HG03520 (cell line): ENCODE measurements around the gene AMIGO2.
"Not testable (repeated sequence)": the region's sequence is repeated elsewhere in the genome, so short reads cannot be mapped to it uniquely, and the experiment has no call there.

Experiments used
- ATAC-seq: cut with Tn5 transposase; IDR thresholded peaks from one replicate; pipeline ENCODE4 v1.9.1; 2021; ENCODE audit warnings: mild to moderate bottlenecking, moderate library complexity; ENCODE audit not compliant: unreplicated experiment

The AMIGO2 gene

GRCh38 chr12:47079468-47079980 is at the start of gene AMIGO2, which contains the start of gene PCED1B:
Gene AMIGO2, minus strand, starts transcription at chr12:47079959. Its CDS starts 957 bp downstream, at chr12:47079002.
Gene PCED1B, plus strand, starts transcription at chr12:47079621. Its CDS starts 155,443 bp downstream, at chr12:47235064.
- ATAC-seq = peak; percentile 49

- no peak for ATAC-seq
Observed at GRCh38 chr12:47126246-47126645, 46.5 kb upstream of the AMIGO2 start.

- ATAC-seq = no peak
Observed at GRCh38 chr12:47124451-47124850, 44.7 kb upstream of the AMIGO2 start.

DNA sequence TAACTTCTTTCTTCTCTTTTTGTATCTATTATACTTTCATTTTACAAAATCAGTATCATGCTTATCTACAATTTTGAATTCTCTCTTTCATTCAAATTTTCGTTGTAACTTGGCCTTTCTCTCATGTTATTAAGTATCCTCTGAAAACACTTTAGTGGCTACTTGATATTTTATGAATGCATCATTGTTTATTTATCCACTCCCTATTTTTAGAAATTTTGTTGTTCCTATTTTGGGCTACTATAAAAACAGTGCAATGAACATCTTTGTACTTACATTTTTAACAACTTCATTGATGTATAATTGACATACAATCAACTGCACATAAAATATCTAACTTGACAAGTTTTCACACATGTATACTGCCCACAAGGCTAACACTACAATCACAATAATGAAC is 44.0 kb upstream of the AMIGO2 start:
- ATAC-seq = no peak

GRCh38 chr12:47122602-47123001 is 42.8 kb upstream of the AMIGO2 start:
- no peak for ATAC-seq

- no peak for ATAC-seq
Observed at GRCh38 chr12:47121146-47121545, 41.4 kb upstream of the AMIGO2 start.

- no peak for ATAC-seq
Observed at GRCh38 chr12:47120736-47121135, 41.0 kb upstream of the AMIGO2 start.

DNA sequence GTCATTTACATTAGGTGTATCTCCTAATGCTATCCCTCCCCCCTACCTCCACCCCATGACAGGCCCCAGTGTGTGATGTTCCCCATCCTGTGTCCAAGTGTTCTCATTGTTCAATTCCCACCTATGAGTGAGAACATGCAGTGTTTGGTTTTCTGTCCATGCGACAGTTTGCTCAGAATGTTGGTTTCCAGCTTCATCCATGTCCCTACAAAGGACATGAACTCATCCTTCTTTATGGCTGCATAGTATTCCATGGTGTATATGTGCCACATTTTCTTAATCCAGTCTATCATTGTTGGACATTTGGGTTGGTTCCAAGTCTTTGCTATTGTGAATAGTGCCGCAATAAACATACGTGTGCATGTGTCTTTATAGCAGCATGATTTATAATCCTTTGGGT is 37.5 kb upstream of the AMIGO2 start:
- not testable (repeated sequence) for ATAC-seq

DNA sequence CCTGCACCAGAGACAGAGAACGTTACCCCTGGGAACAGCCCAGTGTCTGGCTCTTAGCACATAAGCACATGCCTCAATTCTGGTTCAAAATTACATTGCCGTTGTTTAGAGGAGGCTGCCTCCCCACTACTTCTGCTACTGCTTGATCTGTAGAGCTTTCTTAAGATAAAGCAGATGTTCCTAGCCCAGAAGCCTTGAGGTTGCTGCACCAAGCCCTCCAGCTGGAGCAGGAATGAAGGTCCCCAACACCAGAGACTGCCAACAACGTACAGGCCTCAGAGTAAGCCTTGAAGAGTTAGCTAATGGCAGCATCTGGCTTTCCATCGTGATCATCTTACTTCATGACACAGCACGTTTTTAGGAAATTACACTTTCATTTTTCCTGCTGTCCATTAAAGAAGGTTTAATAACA is 34.7 kb upstream of the AMIGO2 start:
- no peak for ATAC-seq

DNA sequence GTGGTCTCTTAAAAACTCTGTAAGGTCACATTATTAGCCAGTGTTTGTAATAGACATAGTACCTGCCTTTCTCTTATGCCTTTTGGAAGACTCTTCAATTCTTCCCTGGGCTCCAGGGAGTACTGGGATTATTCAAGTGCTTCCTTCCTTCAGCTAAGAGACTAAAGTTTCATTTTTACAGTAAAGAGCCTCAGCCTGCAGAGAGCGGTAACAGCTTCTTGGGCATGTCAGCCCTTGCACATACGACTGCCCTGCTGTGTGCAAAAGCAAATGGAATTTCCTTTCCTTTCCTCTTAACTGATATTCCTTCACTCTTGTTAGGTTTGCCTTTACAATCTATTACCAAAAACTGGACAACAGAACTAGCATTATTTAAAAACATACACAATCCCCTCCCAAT is 32.9 kb upstream of the AMIGO2 start:
- no peak for ATAC-seq

DNA sequence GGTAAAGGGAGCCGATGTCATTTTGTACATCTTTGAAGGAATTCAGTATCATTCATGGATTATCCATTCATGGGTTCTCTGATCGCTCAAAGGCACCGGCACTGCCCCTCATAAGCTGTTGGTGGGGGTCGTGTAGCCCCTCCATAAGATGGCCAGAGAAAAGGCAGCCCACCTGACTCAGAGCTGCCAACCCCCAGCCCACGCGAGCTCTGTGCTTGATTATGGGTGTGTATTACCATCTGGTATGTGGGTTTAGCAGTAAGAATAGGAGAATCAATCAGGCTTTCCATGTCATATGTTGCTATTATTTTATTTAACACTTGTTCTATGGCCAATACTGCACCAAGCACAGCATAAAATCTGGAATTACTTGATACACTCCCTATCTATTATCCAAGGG is 32.1 kb upstream of the AMIGO2 start:
- ATAC-seq = no peak

GRCh38 chr12:47111392-47111778 is 31.6 kb upstream of the AMIGO2 start:
- no peak for ATAC-seq

- no peak for ATAC-seq
Observed at GRCh38 chr12:47110718-47111391, 31.1 kb upstream of the AMIGO2 start.

DNA sequence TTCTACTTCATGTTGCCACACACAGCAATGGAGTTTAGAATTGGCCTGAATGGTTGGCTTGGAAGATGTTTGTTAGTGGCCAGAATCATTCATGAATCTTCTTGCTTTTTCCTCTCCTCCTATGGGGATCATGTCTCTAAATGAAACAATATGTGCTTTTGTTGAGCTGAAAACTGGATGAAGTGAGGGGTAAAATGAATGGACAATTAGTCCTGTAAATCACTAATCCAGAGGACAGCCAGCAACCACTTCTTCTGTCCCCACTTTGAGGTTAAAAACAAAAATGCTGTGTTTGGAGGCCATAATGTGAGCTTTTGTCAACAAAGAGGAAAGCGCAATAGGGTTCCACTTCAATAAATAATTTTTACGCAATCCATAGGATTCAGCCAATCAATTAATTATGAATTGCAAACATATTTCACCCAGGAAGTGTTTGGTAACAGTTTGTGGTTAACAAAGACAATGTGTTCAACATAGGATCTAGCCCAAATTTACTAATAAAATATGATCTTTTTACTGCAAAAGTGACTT is 30.3 kb upstream of the AMIGO2 start:
- ATAC-seq = no peak

DNA sequence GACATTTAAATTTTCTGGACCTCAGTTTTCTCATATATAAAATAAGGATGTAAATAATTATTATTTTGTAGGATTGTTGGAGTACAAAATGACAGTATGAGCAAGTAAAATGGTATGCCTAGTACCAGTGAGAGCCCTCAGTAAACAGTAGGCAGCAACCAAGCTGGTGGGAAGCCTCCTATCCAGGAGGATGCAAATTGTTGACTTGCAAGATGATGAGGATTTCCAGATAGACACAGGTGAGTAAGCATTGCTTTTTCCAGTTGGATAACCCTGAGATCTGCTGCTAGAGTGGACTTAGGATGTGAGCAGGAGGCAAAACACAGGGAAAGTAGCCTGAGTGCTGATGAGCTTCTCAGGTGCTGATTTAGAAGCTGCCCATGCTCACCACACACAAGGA is 28.2 kb upstream of the AMIGO2 start:
- no peak for ATAC-seq

- no peak for ATAC-seq
Observed at GRCh38 chr12:47107446-47107845, 27.7 kb upstream of the AMIGO2 start.

DNA sequence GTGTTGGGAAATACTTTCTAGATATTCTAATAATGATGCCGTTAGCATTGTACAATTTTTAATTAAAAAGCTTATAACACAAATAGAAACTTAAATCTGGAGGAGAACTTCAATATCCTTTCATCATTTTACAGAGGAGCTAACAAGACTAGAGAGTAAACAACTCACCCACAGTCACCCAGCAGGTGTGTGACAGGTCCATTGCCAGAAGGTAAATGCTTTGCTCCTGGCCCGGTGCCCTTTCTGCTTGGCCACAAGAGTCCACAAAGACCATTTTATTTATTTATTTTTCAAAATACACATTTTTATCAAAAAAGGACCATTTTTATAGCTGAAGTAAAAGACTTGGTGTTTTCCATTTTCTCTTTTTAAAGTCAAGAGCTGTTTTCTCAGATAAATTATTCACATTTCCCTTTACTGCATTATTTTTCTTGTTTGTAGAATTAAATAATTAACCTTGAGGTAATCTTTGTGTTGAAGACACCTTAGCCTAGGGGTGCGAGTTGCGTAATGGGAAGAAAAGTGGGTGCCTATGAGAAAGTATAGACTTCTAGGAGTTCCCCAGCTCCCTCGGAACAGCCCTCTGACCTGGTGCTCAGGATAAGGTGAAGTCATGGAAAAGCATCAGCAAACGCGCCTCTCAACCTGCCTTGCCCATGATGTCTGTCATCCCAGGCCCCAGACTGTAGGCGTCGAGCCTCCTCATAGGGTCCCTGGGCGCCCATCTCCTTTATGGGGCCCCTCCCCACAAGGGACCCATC is 26.3 kb upstream of the AMIGO2 start:
- ATAC-seq = no peak

DNA sequence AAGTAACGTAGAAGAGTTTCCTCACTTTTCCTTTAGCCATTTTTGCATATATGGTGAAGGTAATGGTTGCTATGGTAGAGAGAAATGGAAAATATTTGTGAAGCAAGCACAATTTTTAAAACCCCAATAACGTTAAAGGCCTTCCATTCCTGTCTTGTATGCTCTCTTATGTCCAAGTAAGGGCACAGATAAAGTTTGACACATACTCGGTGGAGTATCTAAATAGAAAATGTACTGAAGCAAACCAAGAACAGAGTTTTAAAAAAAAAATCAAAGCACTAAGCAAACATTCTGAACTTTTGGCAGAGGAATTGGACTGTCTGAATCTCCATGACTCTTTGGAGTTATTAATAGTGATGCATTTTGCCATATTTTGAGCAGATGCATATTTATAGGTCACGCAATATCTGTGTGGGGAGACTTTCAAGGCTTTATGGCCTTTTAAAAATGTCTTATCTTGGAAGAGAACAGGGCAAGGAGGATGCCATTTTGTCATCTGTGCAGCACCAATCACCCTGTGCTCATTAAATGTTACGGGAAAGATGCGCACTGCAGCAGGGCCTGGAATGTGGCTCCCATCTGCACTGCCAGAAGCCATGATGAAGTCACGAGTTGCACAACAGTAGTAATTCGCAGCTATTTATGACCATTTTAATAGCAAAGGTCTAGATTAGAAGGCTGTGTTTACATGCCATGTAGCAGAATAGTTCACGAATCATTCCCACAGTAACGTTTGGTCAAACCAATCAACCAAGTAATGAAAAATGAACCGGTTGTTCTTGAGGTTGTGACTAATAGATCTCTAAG is 23.3 kb upstream of the AMIGO2 start:
- ATAC-seq = no peak

DNA sequence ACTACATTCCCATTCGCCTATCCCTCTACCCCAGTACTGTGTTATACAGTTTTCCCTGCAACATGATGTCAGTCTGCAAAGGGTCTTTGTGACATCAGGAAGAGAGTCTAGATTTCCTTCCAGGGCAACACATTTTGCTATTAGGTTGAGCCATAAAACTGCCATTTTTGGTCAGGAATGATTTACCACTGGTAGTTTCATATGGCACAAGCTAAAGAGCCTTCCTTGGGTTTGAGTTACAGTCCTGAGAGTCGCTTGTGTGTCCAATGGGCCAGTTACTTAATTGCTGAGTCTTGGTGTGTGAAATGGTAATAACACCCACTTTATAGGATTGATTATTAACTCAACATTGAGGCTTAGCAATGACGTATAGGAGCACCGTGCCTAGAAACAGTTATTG is 22.6 kb upstream of the AMIGO2 start:
- no peak for ATAC-seq

GRCh38 chr12:47100160-47100559 is 20.4 kb upstream of the AMIGO2 start:
- ATAC-seq = no peak

DNA sequence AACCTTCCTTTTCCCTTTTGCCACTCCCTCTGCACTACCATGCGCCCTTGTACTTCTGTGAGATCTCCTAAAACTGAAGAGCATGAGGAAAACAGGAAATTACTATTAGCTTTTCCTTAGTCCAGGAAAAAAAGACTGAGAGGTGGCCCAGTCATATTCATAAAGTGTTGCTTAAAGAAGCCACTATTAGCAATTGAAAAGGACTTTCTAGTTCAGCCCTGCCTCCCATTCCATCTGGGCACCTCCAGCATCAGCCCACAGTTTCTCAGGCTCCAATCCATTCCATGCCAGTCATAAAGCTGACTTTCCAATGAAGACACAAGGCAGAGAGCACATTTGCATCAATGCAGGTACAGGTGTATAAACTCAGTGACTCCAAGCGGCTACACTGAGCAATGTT is 19.9 kb upstream of the AMIGO2 start:
- ATAC-seq = no peak
